Activated CD4-positive, alpha-beta T cell treated with anti-CD3 and anti-CD28 coated beads, Interleukin-2, amount 50 U/mL, for 16 hours (primary cell): ENCODE results near the gene VSIG10L2.
A peak's percentile ranks its signal among the peaks of the same experiment; 100 is the strongest.
"Not testable (repeated sequence)": the region's sequence is repeated elsewhere in the genome, so short reads cannot be mapped to it uniquely, and the experiment has no call there.

Experiments
- DNase-seq: peaks from one replicate; pipeline ENCODE4 v3.0.0-alpha.2; 2020

VSIG10L2 gene

DNA sequence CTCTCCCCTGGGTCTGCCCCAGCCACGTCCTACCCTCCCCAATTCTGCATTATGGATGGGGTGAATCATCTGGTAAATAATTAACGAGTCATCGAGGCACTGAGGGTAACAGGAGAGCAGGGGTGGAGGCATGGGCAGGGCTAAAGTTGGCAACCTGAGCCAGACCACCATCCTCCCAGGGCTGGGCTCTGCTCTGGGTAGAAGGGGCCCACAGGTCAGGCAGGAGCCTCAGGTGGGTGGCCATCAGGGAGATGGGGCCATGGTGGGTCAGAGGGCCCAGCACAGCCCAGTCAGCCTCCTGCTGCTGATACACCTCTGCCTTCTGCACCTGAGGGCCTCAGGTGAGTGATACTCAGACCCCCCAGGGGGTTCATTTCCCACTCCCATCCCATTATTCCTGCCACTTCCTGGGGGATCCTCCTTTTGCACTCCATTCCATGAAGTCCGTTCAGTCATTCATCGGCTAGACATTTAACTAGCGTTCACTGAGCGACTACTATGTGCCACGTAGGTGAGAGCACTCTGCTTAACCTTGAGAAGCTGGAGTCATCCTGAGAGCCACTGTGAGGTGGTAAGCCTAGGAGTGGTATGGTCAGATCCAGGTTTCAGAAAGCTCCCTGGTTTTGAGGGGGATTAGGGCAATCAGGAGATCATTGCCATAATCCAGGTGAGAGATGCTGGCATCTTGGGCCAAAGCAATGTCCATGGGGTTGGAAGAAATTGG is at the start of gene VSIG10L2:
Gene VSIG10L2 (plus strand): TSS at position 248 of the 724 bp plus-strand sequence. CDS start 12 bp downstream, at position 260.
- no peak for DNase-seq

DNA sequence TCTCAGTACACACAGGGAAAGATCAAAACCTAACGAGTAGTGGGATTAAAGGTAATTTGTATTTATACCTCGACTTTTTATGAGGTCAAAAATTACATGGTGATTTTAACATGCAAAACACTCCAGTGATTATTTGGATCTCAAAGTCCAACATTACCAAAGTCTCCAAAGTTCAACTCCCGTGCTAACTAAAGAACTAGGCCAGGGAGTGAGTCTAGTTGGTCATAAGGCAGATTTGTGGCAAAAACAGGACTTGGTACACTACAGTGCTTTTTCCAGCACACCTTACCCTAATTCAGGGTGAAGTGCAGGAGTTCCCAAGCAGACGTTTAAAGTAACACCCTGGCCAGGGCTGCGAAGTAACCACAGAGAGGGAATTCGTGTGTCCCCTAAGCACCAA is 44.0 kb upstream of the VSIG10L2 start:
- no peak for DNase-seq

DNA sequence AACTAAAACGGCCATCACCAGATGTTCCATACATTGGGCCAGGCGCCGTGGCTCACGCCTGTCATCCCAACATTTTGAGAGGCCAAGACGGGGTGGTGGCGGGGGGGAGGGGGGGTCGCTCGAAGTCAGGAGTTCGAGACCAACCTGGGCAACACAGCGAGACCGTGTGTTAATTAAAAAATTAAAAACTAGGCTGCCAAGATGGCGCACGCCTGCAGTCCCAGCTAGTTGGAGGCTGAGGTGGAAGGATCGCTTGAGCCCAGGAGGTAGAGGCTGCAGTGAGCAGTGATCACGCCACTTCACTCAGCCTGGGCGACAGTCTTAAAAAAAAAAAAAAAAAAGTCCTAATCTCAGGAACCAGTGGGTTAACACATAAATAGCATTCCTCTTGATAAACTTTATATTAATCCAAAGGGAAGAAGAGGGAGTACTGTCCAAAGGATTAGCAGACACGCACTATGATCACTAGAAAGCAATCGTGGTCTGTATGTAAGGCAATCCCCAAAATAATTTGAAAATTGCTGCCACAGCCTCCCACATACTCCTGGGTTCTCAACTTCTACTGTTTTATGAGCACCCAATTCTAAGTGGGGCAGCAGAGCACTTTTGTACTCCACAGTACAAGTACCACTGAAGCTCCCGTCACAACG is 43.4 kb upstream of the VSIG10L2 start:
- DNase-seq = no peak

DNA sequence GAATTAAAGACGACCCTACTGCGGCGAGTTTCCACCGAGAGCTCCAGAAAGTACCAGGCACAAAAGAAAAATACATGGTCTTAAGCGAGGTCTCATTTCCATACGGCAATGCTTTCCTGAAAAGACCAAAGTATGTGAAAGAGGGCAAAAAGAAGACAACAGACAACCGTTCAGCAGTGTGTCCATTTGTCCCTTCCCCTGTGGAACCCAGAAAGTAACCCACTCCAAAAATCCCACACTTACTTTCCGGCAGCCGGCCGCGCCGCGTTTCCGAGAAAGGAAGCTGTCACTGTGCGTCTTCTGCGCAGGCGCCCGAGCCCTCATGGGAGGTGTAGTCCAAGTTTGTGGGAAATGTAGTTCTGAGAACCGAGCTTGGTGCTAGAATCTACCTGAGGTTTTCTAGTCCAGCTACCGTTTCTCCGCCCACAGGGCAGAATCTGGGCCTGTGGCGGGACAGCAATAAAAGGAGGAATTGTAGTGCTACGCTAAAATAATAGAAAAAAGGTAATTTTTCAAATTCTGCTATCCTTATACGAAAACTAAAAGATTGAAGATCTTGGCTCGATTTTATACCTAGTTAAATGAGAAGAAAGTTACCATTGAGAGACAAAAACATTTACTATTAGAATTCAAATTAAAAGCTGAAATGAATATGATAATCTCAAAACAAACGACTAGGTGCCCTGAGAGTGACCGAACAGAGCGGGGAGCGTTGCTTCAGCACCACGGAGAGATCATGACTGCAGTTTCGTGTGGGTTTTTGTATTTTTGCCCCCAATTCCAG is 42.7 kb upstream of the VSIG10L2 start, which contains the start of gene PUS3:
Gene PUS3 (minus strand): TSS at position 280 of the 784 bp plus-strand sequence. CDS start 6,922 bp downstream, outside the sequence.
- peak; percentile 93 for DNase-seq

DNA sequence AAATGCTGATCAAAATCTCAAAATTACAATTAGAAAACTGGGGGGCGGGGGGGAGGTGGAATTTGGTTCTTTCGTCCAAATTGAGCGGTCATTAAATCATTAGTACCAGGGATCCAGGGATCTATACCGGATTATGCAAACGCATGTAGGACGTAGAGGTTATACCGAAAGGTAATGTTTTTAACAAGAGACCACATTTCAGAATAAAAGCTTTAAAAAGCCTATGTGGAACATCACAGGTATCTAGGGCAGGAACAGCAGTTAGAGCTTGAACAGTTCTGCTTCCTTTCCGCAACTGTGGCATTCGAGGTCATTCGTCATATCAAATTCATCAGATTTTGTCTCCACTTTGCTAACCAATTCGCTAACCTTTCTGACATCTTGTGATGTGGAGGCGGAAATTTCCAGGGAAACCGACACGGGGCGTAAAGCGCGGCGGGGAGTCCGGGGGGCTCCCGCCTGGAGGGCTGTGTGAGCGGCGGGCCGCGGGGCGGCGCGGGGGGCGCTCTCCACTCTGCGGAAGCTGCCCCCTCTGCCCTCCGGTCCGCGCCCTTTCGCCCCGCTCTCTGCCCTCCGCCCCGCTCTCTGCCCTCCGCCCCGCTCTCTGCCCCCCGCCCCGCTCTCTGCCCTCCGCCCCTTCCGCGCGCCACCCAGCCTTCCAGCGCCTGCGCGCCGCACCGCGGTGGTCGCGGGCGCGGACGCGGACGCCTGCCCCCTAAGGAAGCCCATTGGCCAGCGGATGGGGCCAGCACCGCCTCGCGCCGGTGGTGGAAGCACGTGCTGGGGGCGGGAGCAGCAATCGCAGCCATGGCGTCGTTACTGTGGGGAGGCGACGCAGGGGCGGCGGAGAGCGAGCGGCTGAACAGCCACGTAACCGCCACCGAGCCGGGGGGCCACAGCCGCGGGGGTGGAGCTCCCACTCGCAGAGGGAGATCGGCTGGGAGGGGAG is 41.9 kb upstream of the VSIG10L2 start, which contains the start of gene DDX25:
Gene DDX25 (plus strand): TSS at position 798 of the 949 bp plus-strand sequence. CDS start 10 bp downstream, at position 808.
- DNase-seq = no peak

DNA sequence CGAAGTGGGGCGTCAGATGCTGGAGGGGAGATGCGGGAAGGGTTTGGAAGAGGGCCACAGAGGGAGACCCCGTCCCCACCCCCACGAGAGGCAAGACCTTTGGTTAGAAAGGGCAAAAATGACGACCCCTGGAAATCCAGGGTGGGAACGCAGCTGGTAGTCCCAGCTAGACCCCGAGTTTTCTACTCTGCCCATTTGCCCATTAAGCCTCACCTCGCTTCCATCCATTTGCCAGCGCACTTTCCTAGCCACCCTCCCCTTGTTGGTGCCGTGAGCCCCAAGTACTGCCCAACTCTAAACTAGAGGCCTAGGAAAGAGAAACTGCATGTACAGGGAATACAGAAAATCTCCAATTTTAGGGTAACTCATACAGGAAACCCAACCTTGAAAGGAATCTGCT is 41.2 kb upstream of the VSIG10L2 start:
- no peak for DNase-seq

GRCh38 chr11:125910226-125910849 is 35.5 kb upstream of the VSIG10L2 start:
- DNase-seq = no peak

DNA sequence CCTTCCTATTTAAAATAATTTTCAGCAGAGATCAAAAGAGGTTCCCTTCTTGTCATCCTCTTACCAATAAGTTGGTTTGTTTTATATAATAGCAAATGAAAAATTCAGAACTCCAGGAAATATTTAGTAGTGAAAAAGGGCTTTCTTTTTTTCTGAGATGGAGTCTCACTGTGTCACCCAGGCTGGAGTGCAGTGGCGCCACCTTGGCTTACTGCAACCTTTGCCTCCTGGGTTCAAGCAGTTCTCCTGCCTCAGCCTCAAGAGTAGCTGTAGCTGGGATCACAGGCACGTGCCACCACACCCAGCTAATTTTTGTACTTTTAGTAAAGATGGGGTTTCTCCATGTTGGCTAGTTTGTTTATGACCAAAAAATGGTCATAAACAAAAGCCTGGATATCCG is 31.2 kb upstream of the VSIG10L2 start:
- DNase-seq = not testable (repeated sequence)

- DNase-seq = no peak
Measured at GRCh38 chr11:125916683-125917347, 29.0 kb upstream of the VSIG10L2 start.

DNA sequence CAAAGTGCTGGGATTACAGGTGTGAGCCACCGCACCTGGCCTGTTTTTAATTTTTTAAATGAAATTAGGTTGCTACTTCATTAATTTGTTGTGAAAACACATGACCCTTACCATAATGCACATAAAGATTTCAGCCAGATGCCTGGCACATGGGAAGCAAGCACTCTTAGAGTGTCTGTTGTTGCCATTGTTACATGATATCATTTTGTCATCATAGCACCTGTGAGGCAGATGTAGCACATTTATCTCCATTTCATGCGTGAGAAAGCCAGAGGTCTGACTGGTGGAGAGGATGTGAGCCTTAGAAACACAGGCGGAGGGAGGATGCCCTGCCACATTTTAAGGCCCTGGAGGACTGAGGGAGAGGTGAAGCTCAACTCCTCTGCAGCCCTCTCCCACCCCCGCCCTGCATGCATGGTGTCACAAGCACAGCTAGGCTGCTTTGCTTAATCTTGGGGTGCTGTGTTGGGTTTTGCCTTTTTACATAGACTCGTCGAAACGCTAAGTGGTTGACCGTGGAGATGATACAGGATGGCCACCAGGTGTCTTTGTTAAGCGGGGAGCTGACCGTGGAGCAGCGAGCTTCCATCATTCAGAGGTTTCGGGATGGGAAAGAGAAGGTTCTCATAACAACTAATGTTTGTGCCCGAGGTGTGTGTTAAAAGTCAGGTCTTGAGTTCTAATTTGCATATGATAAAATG is 27.6 kb upstream of the VSIG10L2 start:
- DNase-seq = no peak

DNA sequence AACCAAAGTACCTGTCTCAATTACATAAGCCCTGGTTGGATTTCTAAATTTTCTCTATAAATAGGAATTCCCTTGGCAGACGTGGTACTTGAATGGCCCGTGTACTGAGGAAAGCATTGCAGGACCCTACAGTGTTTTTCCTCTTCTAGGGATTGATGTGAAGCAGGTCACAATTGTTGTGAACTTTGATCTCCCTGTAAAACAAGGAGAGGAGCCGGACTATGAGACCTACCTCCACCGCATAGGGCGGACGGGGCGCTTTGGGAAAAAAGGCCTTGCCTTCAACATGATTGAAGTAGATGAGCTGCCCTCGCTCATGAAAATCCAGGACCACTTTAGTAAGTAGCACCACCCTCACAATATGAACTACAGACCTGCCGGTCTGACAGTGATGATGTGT is 24.8 kb upstream of the VSIG10L2 start:
- DNase-seq = no peak

- no peak for DNase-seq
Measured at GRCh38 chr11:125922156-125922555, 23.7 kb upstream of the VSIG10L2 start.

- peak; percentile 67 for DNase-seq
Measured at GRCh38 chr11:125923012-125923579, 22.7 kb upstream of the VSIG10L2 start.

DNA sequence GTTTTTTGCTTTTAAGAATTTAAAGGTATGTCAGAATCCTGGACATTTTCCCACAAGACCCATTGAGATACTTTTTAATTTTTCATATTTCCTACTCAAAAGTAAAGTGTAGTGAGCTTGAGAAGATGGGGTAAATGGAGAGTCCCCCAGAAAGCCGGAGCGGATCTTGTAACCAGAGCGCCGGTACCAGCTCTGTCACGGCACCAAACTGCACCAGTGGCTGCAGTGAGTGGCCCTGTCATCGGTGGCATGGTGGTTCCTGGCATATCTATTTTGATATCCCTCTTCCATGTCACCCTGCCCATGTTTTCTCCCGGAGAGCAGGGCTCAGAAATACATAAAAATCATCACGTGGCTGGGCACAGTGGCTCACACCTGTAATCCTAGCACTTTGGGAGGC is 22.2 kb upstream of the VSIG10L2 start:
- no peak for DNase-seq

DNA sequence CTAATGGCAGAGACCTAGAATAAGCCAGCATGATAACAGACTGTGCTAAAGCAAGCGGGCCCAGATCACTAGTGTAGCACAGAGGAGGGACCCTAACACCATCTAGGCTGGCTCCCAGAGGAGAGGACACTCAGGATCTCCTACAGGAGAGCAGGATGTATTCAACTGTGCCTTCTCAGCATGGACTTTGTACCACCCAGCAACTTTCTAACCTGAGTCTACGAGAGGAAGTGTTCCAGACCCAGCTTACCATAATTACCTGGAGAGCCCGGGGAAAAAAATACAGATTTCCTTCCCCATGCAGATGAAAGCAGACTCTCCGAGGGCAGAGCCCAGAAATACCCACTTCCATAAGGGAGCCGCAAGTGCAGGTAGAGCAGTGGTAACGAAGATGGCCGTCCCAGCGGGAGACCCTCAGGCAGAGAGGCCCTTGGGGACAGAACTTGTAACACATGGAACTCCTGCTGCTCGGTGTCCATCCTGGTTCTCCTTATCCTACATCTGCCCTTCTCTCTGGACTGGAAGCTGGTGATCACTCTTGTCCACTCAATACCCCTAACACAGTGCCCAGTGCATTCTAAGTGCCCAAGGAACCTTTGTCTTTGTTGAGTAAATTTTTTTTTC is 21.3 kb upstream of the VSIG10L2 start:
- no peak for DNase-seq

DNA sequence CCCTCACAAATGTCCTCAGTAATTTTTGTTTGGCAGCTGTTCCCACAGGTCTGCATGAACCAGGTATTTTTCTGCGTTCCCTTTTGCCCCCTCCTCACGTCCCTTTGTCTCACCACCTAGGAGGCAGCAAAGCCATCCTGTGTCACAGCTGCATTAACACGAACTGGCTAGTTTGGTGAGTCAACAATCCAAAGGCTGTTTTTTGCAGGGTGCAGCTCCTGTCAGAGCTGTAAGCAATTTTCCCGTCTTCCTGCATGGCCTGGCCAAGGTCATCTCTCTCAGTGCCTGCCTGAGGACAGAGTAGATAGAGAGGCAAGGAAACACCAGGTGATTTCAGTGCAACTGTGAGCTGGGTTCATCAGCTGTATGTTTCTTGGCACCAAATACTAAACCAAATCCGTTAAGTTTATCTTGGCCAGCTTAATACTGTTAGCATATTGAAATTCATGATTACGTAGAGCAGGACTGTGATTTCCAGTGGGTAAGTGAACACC is 20.6 kb upstream of the VSIG10L2 start:
- no peak for DNase-seq

GRCh38 chr11:125925804-125926203 is 20.0 kb upstream of the VSIG10L2 start:
- no peak for DNase-seq

DNA sequence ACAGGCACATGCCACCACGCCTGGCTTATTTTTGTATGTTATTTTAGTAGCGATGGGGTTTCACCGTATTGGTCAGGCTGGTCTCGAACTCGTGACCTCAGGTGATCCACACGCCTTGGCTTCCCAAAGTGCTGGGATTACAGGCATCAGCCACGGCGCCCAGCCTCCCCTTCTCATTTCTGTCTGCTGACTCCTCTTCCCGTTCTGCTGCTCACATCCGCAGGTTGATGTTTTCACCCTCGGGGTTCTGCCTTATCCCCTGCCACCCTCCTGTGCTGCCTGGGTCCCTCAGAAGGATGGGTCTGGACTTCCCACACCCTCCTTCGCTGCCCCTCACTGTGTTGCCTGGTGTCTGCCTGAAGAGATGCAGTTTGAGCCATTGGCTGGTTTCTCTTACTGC is 19.2 kb upstream of the VSIG10L2 start:
- no peak for DNase-seq

DNA sequence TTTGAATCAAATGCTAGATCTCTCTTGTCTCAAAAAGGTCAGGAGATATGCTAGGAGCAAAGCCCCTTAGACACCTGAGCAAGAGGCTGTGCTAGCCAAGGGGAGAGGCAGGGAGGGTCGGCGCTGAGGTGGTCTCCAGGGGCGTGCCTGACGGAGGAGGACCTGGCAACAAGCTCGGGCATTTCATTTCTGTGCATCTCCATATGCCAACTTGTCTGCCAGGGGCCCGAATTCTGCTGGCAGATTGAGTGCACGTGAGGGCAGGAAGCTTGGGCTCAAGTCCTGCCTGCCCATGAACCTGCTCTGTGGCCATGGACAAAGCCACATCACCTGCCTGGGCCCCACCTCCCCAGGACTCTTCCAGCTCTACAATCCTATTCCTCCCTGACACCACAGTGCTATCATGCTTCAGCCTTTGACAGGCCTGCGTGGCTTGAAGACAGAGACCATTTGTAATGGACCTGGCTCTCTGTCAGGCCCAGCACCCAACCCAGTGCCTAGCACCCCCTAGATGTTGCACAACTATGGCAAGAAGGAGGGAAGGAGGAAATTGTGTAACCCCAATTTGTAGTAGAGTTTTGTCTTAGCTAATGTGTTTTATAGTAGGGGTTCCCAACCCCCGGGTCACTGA is 16.3 kb upstream of the VSIG10L2 start:
- no peak for DNase-seq
